ENCODE measurements around the gene DPEP1.

DNA sequence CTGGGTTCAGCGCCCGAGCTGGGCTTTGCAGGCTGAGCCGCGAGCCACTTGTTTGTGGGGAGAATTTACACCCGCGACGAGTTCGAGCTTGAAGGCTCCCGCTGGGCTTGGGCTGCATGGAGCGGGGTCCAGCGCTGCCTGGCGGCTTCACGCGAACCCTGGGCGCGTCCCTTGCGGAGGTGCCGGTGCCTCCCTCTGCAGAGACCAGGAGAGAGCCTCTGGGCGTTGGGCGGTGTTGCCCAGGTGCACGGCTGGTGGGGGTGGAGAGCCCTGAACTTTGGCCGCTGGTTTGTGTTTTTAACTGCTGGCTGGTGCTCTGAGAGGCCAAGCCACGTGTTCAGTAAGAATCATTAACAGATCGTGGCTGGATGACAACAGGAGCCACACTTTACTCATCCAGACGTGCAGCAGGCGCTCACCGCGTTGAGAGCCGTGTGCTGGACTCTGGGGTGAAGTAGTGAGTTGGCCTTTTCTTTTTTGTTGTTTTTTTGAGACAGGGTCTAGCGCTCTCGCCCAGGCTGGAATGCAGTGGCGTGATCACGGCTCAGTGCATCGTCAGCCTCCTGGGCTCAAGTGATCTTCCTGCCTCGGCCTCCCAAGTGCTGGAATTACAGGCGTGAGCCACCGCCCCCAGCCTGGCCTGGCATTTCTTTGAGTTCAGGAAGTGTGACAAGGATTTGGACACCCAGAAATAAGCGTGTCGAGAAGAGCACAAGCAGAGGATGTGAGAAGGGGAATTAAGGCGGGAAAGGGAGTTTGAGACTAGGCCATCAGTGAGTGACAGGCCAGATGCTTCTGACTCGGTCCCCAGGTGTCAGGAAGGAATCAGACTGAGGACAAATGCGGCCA is 73.9 kb downstream of the DPEP1 start:
- no peak for TF ChIP-seq EZH2 (IDR thresholded peaks at IDR 0.05; ENCODE audit: borderline replicate concordance, low read length)
- TF ChIP-seq, protein P1, sequence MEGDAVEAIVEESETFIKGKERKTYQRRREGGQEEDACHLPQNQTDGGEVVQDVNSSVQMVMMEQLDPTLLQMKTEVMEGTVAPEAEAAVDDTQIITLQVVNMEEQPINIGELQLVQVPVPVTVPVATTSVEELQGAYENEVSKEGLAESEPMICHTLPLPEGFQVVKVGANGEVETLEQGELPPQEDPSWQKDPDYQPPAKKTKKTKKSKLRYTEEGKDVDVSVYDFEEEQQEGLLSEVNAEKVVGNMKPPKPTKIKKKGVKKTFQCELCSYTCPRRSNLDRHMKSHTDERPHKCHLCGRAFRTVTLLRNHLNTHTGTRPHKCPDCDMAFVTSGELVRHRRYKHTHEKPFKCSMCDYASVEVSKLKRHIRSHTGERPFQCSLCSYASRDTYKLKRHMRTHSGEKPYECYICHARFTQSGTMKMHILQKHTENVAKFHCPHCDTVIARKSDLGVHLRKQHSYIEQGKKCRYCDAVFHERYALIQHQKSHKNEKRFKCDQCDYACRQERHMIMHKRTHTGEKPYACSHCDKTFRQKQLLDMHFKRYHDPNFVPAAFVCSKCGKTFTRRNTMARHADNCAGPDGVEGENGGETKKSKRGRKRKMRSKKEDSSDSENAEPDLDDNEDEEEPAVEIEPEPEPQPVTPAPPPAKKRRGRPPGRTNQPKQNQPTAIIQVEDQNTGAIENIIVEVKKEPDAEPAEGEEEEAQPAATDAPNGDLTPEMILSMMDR (IDR thresholded peaks at IDR 0.05; ENCODE audit: low read length), result no peak
